Stimulated activated CD4-positive, alpha-beta T cell treated with anti-CD3 and anti-CD28 coated beads, Interleukin-15, amount 100 ng/mL, for 24 hours (primary cell): ENCODE results near the gene PRAC1.

Source experiments
- DNase-seq: peaks from one replicate; pipeline ENCODE4 v3.0.0-alpha.2; 2020

The PRAC1 gene

GRCh38 chr17:48692049-48692448 is 30.3 kb downstream of the PRAC1 start:
- DNase-seq, result no peak

DNA sequence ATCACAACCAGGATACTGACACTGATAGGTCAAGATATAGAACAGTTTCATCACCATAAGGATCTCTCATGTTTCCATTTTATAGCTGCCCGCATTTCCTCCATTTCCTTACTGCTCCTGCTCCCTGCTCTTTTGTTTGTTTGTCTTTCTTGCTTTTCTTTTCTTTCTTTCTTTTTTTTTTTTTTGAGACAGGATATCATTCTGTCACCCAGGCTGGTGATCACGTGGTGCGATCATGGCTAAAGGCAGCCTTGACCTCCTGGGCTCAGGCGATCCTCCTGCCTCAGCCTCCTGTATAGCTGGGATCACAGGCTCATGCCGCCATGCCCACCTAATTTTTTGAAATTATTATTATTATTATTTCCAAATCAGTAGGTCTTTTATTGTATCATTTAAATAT is 31.7 kb downstream of the PRAC1 start:
- DNase-seq, result no peak

DNA sequence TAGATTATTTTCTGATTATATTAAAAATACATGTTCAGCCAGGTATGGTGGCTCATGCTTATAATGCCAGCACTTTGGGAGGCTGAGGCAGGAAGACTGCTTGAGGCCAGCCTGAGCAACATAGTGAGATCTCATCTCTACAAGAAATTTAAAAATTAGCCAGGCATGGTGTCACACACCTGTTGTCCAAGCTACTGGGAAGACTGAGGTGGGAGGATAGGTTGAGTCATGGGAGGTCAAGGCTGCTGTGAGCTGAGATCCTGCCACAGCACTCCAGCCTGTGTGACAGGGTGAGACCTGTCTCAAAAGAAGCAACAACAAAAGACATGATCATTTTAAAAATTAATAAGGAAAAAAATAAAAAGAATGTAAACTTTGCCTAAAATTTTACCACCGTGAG is 40.7 kb downstream of the PRAC1 start:
- DNase-seq, result no peak

GRCh38 chr17:48679385-48680096 is 42.8 kb downstream of the PRAC1 start:
- no peak for DNase-seq

DNA sequence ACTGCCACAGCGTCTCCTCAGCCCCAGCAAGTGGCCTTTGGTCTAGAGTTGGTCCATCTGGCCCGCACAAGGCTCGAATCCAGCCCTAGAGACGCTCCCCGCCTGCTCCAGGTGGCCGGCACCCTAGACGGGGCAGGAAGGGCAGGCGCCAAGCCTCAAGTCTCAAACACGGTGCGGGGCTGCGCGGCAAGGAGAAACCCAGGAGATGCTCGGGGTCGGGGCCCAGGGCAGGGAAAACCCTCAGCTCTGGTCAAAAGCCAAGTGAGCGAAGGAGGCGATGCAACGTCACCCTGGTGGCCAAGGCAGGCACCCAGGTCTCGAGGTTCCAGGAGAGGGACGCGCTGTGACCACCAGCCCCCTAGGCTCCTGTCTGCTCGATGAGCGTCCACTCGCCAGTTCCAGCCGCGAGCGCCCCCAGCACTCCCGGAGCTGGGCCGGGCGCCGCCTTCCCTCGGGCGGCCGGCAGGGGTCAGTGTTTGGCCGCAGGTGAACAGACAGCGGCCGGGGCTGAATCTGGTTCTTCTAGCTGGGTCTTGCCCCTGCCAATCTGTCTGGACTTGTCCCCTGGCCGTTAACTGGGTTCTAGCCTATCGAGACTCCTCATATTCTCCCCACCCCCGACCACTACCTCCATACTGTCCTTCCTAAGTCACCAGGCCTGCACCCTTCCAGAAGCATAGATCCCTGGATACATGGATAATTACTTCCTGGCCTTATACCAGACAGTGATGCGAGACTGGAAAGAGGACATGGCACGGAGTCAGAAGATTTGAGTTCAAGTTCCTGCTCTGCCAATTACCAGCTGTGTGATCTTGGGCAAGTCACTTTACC is 44.0 kb downstream of the PRAC1 start:
- DNase-seq, result peak; percentile 78

DNA sequence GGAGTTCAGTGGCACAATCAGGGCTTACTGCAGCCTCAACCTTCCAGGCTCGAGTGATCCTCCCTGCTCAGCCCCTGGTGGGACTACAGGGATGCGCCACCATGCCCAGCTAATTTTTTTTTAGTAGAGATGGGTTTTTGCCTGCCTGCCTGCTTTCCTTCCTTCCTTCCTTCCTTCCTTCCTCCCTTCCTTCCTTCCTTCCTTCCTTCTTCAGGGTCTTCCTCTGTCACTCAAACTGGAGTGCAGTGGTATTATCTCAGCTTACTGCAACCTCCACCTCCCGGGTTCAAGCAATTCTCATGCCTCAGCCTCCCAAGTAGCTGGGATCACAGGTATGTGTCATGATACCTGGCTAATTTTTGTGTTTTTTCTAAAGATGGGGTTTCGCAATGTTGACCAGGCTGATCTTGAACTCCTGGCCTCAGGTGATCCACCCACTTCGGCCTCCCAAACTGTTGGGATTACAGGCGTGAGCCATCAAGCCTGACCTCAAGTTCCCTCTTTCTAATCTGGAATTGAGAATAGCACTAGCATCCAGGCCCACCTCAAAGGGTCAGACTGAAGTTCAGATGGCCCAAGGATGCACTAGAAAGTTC is 45.3 kb downstream of the PRAC1 start:
- DNase-seq, result no peak

- DNase-seq, result no peak
Observed at GRCh38 chr17:48672340-48672739, 50.0 kb downstream of the PRAC1 start.
